Measurements from ENCODE around the gene GTSF1L. TPM values are rescaled to one million over a fixed set of nuclear protein-coding genes. Genes with fewer than 3 reads are reported as not detected.

Gene GTSF1L
- total RNA-seq, 2 experiments from 2014 or later, result not detected

DNA sequence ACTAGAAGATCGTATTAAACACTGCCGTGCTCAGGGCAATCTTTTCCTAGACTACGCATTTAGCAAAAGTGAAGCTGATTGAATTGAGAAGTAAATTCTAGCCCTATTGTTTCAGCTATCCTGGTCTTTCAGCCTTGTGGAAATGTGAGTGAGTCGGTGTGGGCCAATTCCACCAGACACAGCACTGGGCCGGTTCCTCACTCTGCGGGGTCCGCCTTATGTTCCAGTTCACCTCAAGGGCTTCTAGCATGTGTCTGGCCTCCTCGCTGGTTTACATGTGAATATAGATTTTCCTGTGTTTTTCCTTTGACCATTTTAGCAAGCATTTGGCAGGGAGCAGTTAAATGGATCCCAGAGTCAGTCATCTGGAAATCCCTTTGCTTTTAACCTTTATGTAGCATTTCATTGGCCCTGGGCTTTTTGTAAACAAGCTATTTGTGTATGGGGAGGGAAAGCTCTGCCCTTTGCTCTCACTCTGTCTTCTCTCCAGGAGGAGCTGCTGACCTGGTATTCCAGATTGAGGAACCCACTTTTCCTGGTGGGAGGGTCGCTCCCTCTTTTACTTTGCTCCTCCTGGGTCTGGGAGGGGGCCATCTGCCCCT, 12.4 kb upstream of the GTSF1L start:
- Mint-ChIP-seq H3K4me1 (peaks cover 14% of the 10 kb centered on the region), H3K9me3 (no peaks in the 10 kb centered on the region), H3K36me3 (ENCODE audit: low read depth) (no peaks in the 10 kb centered on the region), H3K4me3 (no peak overlapping the region), H3K27me3 (peaks cover 17% of the 10 kb centered on the region), H3K27ac (no peak overlapping the region)
- POLR2A ChIA-PET, result no interaction called here
- CTCF ChIA-PET, result no interaction called here
- no peak for DNase-seq

GRCh38 chr20:43737925-43738324, 11.1 kb upstream of the GTSF1L start:
- POLR2A ChIA-PET, result interaction anchor here (1.7 kb wide), 1 partner anchor 13 kb away, joined by 5 read pairs; no protein-coding TSS in a partner anchor
- no peak for DNase-seq
- no peaks in the 10 kb centered on the region for H3K9me3 Mint-ChIP-seq
- no peak overlapping the region for H3K4me3 Mint-ChIP-seq
- H3K27ac Mint-ChIP-seq, result no peak overlapping the region
- CTCF ChIA-PET, result interaction anchor here (1.0 kb wide), 1 partner anchor 20 kb away, joined by 3 read pairs; no protein-coding TSS in a partner anchor
- H3K36me3 Mint-ChIP-seq (ENCODE audit: low read depth), result no peaks in the 10 kb centered on the region
- peaks cover 11% of the 10 kb centered on the region for H3K27me3 Mint-ChIP-seq
- H3K4me1 Mint-ChIP-seq, result peaks cover 17% of the 10 kb centered on the region

GRCh38 chr20:43736588-43737158, 9.9 kb upstream of the GTSF1L start:
- CTCF ChIA-PET, result interaction anchor here (1.0 to 1.3 kb wide), 2 partner anchors 19 to 357 kb away, joined by 3 read pairs; no protein-coding TSS in a partner anchor
- no peak overlapping the region for H3K27ac Mint-ChIP-seq
- H3K27me3 Mint-ChIP-seq, result peaks cover 5% of the 10 kb centered on the region
- H3K36me3 Mint-ChIP-seq (ENCODE audit: low read depth), result no peaks in the 10 kb centered on the region
- peaks cover 17% of the 10 kb centered on the region for H3K4me1 Mint-ChIP-seq
- DNase-seq, result peak; percentile 34
- H3K4me3 Mint-ChIP-seq, result no peak overlapping the region
- POLR2A ChIA-PET, result interaction anchor here (1.7 kb wide), 1 partner anchor 14 kb away, joined by 5 read pairs; no protein-coding TSS in a partner anchor
- H3K9me3 Mint-ChIP-seq, result no peaks in the 10 kb centered on the region

DNA sequence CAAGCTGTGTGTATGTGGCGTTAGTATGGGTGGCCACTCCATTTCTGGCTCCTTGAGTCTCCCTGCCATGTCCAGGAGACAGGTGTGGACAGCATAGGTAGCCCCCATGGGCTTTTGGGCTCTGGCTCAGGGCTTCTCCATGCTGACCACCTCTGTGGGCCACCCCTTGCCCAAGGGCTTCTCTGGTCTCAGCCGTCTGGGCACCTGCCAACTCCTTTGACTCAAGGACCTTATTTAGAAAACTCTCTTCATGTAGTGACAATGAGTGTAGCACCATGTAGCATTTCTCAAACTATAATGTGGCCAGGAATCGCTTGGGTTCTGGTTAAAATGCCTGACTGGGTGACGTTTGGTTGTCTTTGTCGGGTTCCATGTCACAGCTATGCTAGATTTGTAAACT, 5.1 kb upstream of the GTSF1L start:
- H3K27ac Mint-ChIP-seq, result no peak overlapping the region
- H3K27me3 Mint-ChIP-seq, result no peaks in the 10 kb centered on the region
- no peak overlapping the region for H3K4me3 Mint-ChIP-seq
- ChIA-PET CTCF (no interaction called here), POLR2A (no interaction called here)
- no peaks in the 10 kb centered on the region for H3K36me3 Mint-ChIP-seq (ENCODE audit: low read depth)
- H3K4me1 Mint-ChIP-seq, result peaks cover 26% of the 10 kb centered on the region
- H3K9me3 Mint-ChIP-seq, result peaks cover 3% of the 10 kb centered on the region
- DNase-seq, result no peak

GRCh38 chr20:43731469-43731868, 4.7 kb upstream of the GTSF1L start:
- no peaks in the 10 kb centered on the region for H3K36me3 Mint-ChIP-seq (ENCODE audit: low read depth)

GRCh38 chr20:43728686-43729255, 2.0 kb upstream of the GTSF1L start:
- POLR2A ChIA-PET, result interaction anchor here (0.9 kb wide), 1 partner anchor 22 kb away, joined by 3 read pairs; no protein-coding TSS in a partner anchor
- H3K4me3 Mint-ChIP-seq, result no peak overlapping the region
- H3K4me1 Mint-ChIP-seq, result peaks cover 20% of the 10 kb centered on the region
- no peaks in the 10 kb centered on the region for H3K27me3 Mint-ChIP-seq
- no peak overlapping the region for H3K27ac Mint-ChIP-seq
- H3K36me3 Mint-ChIP-seq (ENCODE audit: low read depth), result no peaks in the 10 kb centered on the region
- DNase-seq, result no peak
- peaks cover 3% of the 10 kb centered on the region for H3K9me3 Mint-ChIP-seq
- CTCF ChIA-PET, result interaction anchor here (1.3 kb wide), 1 partner anchor 22 kb away, joined by 3 read pairs; no protein-coding TSS in a partner anchor

More at GRCh38 chr20:43731469-43731868, 4.7 kb upstream of the GTSF1L start:
- ChIA-PET CTCF (no interaction called here), POLR2A (no interaction called here)
- DNase-seq, result no peak
- peaks cover 3% of the 10 kb centered on the region for H3K9me3 Mint-ChIP-seq
- H3K27ac Mint-ChIP-seq, result no peak overlapping the region
- no peaks in the 10 kb centered on the region for H3K27me3 Mint-ChIP-seq
- peaks cover 21% of the 10 kb centered on the region for H3K4me1 Mint-ChIP-seq
- H3K4me3 Mint-ChIP-seq, result no peak overlapping the region

GRCh38 chr20:43727980-43728590, 1.3 kb upstream of the GTSF1L start:
- Mint-ChIP-seq H3K4me1 (peaks cover 17% of the 10 kb centered on the region), H3K9me3 (peaks cover 3% of the 10 kb centered on the region), H3K4me3 (no peak overlapping the region), H3K36me3 (ENCODE audit: low read depth) (no peaks in the 10 kb centered on the region), H3K27me3 (no peaks in the 10 kb centered on the region), H3K27ac (no peak overlapping the region)
- no peak for DNase-seq
- POLR2A ChIA-PET, result interaction anchor here (0.9 kb wide), 1 partner anchor 23 kb away, joined by 3 read pairs; no protein-coding TSS in a partner anchor
- CTCF ChIA-PET, result interaction anchor here (1.1 kb wide), 1 partner anchor 36 kb away, joined by 5 read pairs; no protein-coding TSS in a partner anchor

DNA sequence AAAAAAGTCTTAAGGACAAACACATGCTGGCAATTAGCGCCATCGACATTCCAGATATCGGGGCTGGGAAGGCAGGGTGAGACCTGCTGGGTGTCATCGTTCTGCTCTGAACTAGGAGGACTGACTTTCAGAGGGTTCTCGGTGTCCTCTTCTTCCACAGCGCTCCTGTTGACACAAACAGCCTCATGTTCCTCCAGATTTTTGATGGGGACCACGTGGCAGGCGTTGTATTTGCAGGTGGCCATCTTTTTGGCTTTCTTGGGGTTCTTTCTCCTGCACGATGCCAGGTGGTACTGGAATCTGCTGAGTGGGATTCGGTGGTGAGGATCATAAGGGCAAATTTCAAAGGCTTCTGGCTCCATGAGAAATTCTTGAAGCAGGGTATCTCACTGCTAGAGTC, 469 bp downstream of the GTSF1L start:
- Mint-ChIP-seq H3K36me3 (ENCODE audit: low read depth) (no peaks in the 10 kb centered on the region), H3K27me3 (no peaks in the 10 kb centered on the region), H3K4me3 (no peak overlapping the region), H3K9me3 (peaks cover 3% of the 10 kb centered on the region), H3K27ac (no peak overlapping the region), H3K4me1 (peaks cover 19% of the 10 kb centered on the region)
- no peak for DNase-seq
- ChIA-PET CTCF (interaction anchor here (1.1 kb wide), 1 partner anchor 25 kb away, joined by 4 read pairs; no protein-coding TSS in a partner anchor), POLR2A (no interaction called here)

- no peak overlapping the region for H3K4me3 Mint-ChIP-seq
- no peaks in the 10 kb centered on the region for H3K27me3 Mint-ChIP-seq
- CTCF ChIA-PET, result interaction anchor here (1.1 kb wide), 1 partner anchor 25 kb away, joined by 4 read pairs; no protein-coding TSS in a partner anchor
- H3K36me3 Mint-ChIP-seq (ENCODE audit: low read depth), result no peaks in the 10 kb centered on the region
- no peak for DNase-seq
- H3K9me3 Mint-ChIP-seq, result peaks cover 3% of the 10 kb centered on the region
- POLR2A ChIA-PET, result no interaction called here
- H3K27ac Mint-ChIP-seq, result no peak overlapping the region
- peaks cover 18% of the 10 kb centered on the region for H3K4me1 Mint-ChIP-seq
Observed at GRCh38 chr20:43725666-43726065, 1.1 kb downstream of the GTSF1L start.

DNA sequence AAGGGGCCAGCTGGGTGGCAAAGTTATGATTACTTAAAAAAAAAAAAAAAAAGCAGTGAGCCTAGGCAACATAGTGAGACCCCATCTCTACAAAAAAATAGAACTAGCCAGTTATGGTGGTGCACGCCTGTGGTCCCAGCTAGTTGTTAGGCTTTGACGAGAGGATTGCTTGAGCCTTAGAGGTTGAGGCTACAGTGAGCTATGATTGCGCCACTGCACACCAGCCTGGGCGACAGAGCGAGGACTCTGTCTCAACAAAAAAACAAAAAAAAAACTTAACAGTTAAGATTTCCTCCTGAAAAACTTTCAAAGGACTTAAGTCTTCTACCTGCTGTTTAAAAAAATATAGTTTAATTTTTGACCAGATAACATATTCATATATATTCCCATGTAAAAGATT, 2.4 kb downstream of the GTSF1L start:
- H3K9me3 Mint-ChIP-seq, result peaks cover 3% of the 10 kb centered on the region
- H3K4me3 Mint-ChIP-seq, result no peak overlapping the region
- ChIA-PET CTCF (no interaction called here), POLR2A (no interaction called here)
- DNase-seq, result no peak
- H3K36me3 Mint-ChIP-seq (ENCODE audit: low read depth), result no peaks in the 10 kb centered on the region
- no peaks in the 10 kb centered on the region for H3K27me3 Mint-ChIP-seq
- H3K4me1 Mint-ChIP-seq, result peaks cover 18% of the 10 kb centered on the region
- no peak overlapping the region for H3K27ac Mint-ChIP-seq

GRCh38 chr20:43723735-43724134, 3.1 kb downstream of the GTSF1L start:
- H3K27ac Mint-ChIP-seq, result no peak overlapping the region

DNA sequence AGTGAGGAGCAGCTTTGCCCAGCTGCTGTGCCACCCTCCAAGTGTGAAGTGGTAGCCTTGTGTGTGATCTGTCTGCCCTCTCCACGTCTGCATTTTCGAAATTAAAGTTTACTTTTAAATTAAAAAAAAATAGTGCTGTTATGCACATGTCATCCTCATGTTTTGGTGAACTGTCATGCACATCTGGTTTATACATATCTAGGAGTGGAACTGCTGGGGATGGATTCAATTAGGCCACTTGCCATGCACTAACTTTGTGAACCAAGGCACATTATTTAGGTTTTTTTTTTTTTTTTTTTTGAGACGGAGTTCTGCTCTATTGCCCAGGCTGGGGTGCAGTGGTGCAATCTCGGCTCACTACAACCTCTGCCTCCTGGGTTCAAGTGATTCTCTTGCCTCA, 3.6 kb downstream of the GTSF1L start:
- H3K27me3 Mint-ChIP-seq, result no peaks in the 10 kb centered on the region
- DNase-seq, result no peak
- H3K27ac Mint-ChIP-seq, result no peak overlapping the region
- CTCF ChIA-PET, result no interaction called here
- H3K4me3 Mint-ChIP-seq, result no peak overlapping the region
- H3K4me1 Mint-ChIP-seq, result peaks cover 7% of the 10 kb centered on the region
- POLR2A ChIA-PET, result no interaction called here
- no peaks in the 10 kb centered on the region for H3K9me3 Mint-ChIP-seq
- H3K36me3 Mint-ChIP-seq (ENCODE audit: low read depth), result peaks cover 6% of the 10 kb centered on the region

More at GRCh38 chr20:43723735-43724134, 3.1 kb downstream of the GTSF1L start:
- no peak overlapping the region for H3K4me3 Mint-ChIP-seq
- no peak for DNase-seq
- CTCF ChIA-PET, result no interaction called here
- peaks cover 11% of the 10 kb centered on the region for H3K4me1 Mint-ChIP-seq
- H3K36me3 Mint-ChIP-seq (ENCODE audit: low read depth), result peaks cover 6% of the 10 kb centered on the region
- peaks cover under 1% of the 10 kb centered on the region for H3K9me3 Mint-ChIP-seq
- POLR2A ChIA-PET, result no interaction called here
- no peaks in the 10 kb centered on the region for H3K27me3 Mint-ChIP-seq

- Mint-ChIP-seq H3K4me1 (peaks cover 4% of the 10 kb centered on the region), H3K27ac (no peak overlapping the region)
- POLR2A ChIA-PET, result no interaction called here
Observed at GRCh38 chr20:43722153-43722505, 4.7 kb downstream of the GTSF1L start.

More at GRCh38 chr20:43722153-43722505, 4.7 kb downstream of the GTSF1L start:
- CTCF ChIA-PET, result no interaction called here
- no peaks in the 10 kb centered on the region for H3K9me3 Mint-ChIP-seq
- DNase-seq, result no peak
- peaks cover 6% of the 10 kb centered on the region for H3K36me3 Mint-ChIP-seq (ENCODE audit: low read depth)
- H3K4me3 Mint-ChIP-seq, result no peak overlapping the region
- no peaks in the 10 kb centered on the region for H3K27me3 Mint-ChIP-seq
